Cardiac muscle cell (in vitro differentiated cells and primary cell): ENCODE results near the gene SLC2A1. TPM values are rescaled to one million over a fixed set of nuclear protein-coding genes. Genes with fewer than 3 reads are reported as not detected.

Experiments used
- DNase-seq, 2 donors: peaks; one replicate each; pipeline versions ENCODE4 v3.0.0 to v3.0.0-alpha.2; 2010 to 2017; ENCODE audit warnings: low read depth in 1 of 2, low spot score in 1 of 2
- H3K27ac ChIP-seq: fragments of 200-600 bp; sonication (generic); 2 replicates; pipeline ENCODE4 v1.5.1; 2016
- H3K27me3 ChIP-seq: fragments of 200-600 bp; sonication (generic); 2 replicates; pipeline ENCODE4 v1.6.0; 2016; ENCODE audit warnings: control low read depth
- H3K36me3 ChIP-seq: fragments of 200-600 bp; sonication (generic); 2 replicates; pipeline ENCODE4 v1.5.1; 2016; ENCODE audit warnings: control low read depth
- H3K4me1 ChIP-seq: fragments of 200-600 bp; sonication (generic); 2 replicates; pipeline ENCODE4 v1.8.1; 2017; ENCODE audit warnings: low read depth, mild to moderate bottlenecking, mixed run types
- H3K4me3 ChIP-seq: fragments of 200-600 bp; sonication (generic); 2 replicates; pipeline ENCODE4 v1.5.1; 2016; ENCODE audit warnings: mild to moderate bottlenecking
- H3K9me3 ChIP-seq: fragments of 200-600 bp; sonication (generic); 2 replicates; pipeline ENCODE4 v1.5.1; 2017; ENCODE audit warnings: low read depth, mild to moderate bottlenecking, control low read depth
- CTCF ChIP-seq: IDR thresholded peaks from 2 replicates; pipeline ENCODE4 v1.5.1; 2012; ENCODE audit warnings: low read depth, mild to moderate bottlenecking, low read length
- polyA plus RNA-seq: library from polyadenylated mRNA; unstranded; fragments of >200 nt; fragmentation: Nextera tagmentation; extraction: Ambion mirVana; gene quantifications from 2 replicates; pipeline ENCODE4 v1.2.1, GENCODE V29; 2016
- total RNA-seq: library from RNA; depleted of rRNA; stranded (reverse); fragments of >200 nt; gene quantifications from 2 replicates; pipeline ENCODE4 v1.2.3, GENCODE V29; 2016

SLC2A1 gene
- total and polyA plus RNA-seq, 2 experiments from 2014 or later: 243 to 714 TPM

- Histone ChIP-seq H3K27me3 (no peaks in the 10 kb centered on the region), H3K4me3 (no peak overlapping the region), H3K4me1 (peaks cover 26% of the 10 kb centered on the region), H3K27ac (no peak overlapping the region), H3K36me3 (no peaks in the 10 kb centered on the region), H3K9me3 (no peaks in the 10 kb centered on the region)
- peak in 1 of 2 donors; percentile 64 for DNase-seq
- TF ChIP-seq CTCF: no peak
Observed at GRCh38 chr1:42966688-42967612, 8.3 kb upstream of the SLC2A1 start.

GRCh38 chr1:42965378-42965777, 6.7 kb upstream of the SLC2A1 start:
- Histone ChIP-seq H3K27ac (no peak overlapping the region), H3K9me3 (no peaks in the 10 kb centered on the region), H3K4me3 (no peak overlapping the region), H3K27me3 (no peaks in the 10 kb centered on the region), H3K36me3 (no peaks in the 10 kb centered on the region), H3K4me1 (peaks cover 39% of the 10 kb centered on the region)
- DNase-seq: no peak
- TF ChIP-seq CTCF: no peak

- H3K27me3 ChIP-seq: no peaks in the 10 kb centered on the region
- H3K9me3 ChIP-seq: no peaks in the 10 kb centered on the region
- TF ChIP-seq CTCF: no peak
- no peak overlapping the region for H3K4me3 ChIP-seq
- H3K4me1 ChIP-seq: peaks cover 47% of the 10 kb centered on the region
- peak overlapping the region; percentile 98 for H3K27ac ChIP-seq
- no peak for DNase-seq
- H3K36me3 ChIP-seq: no peaks in the 10 kb centered on the region
Observed at GRCh38 chr1:42964044-42964812, 5.6 kb upstream of the SLC2A1 start.

DNA sequence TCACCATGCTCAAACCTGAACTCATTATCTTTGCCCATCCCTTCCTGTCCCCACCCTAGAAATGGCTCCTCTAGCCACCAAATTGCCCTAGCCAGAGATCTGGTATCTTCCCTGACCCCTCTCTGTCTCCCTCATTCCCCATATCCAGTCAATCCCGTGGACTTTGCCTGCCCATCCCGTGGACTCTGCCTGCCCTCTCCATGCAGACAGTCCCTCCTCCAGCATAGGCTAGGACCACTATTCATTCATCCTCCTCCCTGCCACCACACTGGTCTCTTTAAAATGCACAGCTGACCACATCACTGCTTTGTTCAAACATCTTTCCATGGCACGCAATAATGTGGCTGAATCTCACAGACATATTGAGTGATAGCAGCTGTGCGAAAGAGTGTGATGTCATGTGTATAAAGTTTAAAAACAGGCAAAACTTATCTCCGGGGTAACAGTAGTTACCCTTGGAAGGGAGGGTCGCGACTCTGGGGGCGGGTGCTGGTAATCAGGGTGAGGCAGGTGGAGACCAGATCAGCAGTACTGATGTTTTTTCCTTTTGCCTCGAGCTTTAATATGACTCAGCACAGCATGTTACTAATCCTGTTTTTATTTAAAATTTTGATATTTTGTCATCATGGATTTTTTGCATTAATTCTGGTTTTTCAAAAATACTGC, 4.8 kb upstream of the SLC2A1 start:
- no peaks in the 10 kb centered on the region for H3K27me3 ChIP-seq
- H3K4me3 ChIP-seq: no peak overlapping the region
- peak overlapping the region; percentile 98 for H3K27ac ChIP-seq
- no peak for TF ChIP-seq CTCF
- no peaks in the 10 kb centered on the region for H3K36me3 ChIP-seq
- peak in 1 of 2 donors; percentile 62 for DNase-seq
- H3K4me1 ChIP-seq: peaks cover 47% of the 10 kb centered on the region
- no peaks in the 10 kb centered on the region for H3K9me3 ChIP-seq

DNA sequence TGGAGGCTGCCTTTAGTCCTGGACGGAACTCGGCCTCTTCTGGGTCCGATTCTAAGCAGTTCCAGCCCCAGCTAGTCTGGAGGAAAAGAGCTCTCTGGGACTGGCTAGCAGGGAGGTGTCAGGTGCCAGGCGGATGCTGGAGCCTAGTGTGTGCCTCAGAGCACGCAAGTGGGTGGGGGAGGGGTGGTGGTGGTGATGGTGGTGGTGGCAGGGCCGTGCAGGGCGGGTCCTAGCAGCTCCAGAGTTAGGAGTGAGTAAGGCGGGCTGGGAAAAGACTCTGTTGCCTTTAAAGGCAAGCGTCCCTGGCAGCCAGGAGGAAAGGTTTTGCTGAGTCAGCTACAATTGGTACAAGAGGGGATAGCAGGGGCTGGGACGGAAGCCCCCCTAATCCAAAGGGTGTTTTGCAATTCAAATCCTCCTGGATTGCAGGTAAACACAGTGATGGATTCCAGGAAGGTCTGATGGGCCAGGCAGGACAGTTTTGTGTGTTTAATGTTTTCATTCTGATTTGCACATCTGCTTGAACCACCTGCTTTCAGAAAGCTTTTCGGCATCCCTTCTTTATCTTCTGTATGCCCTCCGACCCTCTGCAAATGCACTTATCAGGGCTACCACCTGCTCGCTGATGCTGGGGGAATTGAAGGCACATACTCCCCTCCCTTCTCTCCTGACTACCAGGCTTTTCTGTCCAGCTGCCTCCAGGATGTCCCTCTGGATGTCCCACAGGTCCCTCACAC, 4.1 kb upstream of the SLC2A1 start:
- Histone ChIP-seq H3K4me1 (peaks cover 47% of the 10 kb centered on the region), H3K9me3 (no peaks in the 10 kb centered on the region), H3K27ac (peak overlapping the region; percentile 98), H3K36me3 (no peaks in the 10 kb centered on the region), H3K27me3 (no peaks in the 10 kb centered on the region), H3K4me3 (no peak overlapping the region)
- TF ChIP-seq CTCF: no peak
- DNase-seq: peak in 1 of 2 donors; percentile 92
